Limb (tissue), 2 donors: ENCODE results near the gene HEPHL1.

Source experiments
- DNase-seq, 2 donors: peaks; one replicate each; pipeline ENCODE4 v3.0.0-alpha.2; 2016; ENCODE audit errors: extremely low spot score in 2 of 2

The HEPHL1 gene

DNA sequence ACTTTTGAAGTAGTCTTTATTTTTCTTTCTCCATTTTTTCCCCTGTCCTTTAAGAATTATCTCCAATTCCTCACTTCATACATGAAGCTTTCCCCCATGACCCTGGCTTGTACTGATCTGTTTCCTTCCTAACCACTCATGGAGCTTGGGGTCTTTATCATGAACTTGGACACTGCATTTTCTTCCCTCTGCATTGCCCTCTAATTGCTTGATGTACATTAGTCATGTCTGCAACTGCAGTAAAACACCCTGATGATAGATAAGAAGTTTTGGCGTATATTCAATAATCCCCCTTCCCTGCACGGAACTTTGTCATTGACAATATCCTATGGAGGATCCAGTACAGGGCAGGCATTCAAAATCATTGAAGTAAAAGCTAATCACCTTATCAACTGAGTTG lies 3.4 kb downstream of the HEPHL1 start:
- no peak for DNase-seq

DNA sequence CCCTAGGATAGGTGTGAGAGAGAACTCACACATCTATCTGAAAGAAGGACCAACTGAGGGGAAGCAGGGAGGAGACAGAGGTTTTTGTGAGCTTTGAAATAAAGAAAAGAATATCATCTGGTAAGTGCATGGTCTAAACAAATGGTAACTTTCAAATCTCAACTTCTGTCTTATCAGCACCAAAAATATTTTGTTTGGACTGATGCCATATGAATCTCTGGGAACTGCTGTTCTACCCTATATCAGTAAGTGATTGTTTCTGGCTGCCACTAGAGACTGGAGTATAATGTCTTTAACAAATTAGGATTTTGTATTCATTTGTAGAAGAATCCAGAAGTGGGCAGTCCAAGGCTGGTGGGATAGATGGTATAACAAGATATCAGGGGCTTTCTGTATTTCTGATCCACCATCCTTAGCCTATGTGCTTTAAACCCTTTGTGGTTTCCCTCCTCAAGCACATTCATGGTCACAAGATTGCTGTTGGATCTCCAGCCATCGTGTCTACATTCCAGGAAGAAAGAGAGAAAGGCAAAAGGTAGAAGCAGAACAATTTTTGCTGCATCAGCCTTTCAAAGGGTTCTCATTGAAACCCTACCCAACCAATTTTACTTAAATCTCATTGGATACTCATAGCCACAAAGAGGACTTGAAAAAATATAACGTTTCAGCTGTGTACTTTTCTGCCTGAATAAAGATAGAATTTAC lies 4.7 kb downstream of the HEPHL1 start:
- DNase-seq = no peak

DNA sequence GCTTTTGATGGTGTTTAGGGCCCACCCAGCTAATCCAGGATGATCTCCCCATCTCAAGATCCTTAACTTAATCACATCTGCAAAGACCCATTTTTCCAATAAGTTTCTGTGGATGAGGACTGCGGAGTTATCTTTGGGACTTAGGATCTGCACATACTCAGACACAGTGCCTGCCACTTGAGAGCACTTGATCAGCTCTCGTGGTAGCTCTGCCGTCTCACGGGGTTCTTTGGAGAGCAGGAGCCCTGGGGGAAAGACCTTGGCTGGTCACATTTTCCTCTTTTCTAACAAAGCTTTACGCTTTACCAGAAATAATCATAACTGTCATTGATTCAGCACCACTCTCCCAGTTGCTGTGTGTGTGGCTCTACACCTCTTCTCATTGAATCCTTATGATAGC lies 6.1 kb downstream of the HEPHL1 start:
- DNase-seq = no peak

DNA sequence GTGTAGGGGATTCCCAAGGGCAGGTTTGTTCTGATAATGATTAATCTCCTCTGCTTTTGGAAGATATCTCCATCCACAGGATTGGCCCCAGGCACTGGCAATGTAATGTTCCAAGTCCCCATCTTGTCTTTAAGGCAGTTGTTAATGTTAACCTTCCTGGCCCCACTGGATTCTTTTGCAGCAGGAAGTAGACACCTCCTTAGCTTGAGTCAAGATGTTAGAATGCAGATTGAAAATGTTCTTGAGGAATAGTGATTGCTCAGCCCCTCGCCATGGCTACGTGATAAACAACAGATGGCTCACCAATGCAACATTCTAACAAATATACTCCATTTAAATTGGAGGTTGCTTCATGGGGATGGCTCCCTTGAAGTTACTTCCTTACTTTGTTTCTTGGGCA lies 7.3 kb downstream of the HEPHL1 start:
- DNase-seq = no peak

DNA sequence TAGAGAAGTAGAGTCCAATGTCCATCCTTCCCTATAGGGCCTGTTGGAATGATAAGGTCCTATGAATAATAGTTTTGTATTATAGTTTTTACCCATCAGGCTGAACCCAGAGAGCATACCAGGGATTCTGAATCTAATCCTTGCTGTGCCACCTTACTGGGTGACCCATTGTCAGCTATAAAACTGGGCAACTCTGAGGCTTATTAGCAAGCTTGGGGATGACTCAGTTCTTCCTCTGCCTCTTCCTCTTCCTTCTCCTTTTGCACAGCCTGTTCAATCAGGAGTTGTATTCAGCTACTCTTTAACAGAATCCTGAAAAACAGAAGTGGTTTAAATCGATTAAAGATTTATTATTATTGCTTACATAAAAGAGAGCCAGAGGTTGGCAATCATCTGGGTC lies 8.9 kb downstream of the HEPHL1 start:
- no peak for DNase-seq

DNA sequence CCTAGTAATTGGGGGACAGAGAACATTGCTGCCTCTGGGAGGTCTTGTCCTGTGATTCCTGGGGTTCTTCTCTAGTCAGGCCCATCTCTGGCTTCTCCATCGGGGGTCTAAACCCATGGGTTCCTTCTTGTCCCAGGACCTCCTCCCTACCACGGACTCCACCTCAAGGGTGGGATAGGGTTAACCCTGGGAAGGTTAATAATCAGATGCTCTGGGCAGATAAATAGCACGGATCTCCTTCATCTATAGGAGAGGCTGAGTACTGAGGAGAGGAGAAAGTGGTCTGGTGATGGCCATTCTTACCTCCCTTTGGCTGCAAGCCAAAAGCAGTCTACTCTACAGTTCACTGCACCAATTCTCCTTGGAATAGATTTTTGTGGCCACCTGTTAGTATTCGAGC lies 10.5 kb downstream of the HEPHL1 start:
- DNase-seq = no peak

DNA sequence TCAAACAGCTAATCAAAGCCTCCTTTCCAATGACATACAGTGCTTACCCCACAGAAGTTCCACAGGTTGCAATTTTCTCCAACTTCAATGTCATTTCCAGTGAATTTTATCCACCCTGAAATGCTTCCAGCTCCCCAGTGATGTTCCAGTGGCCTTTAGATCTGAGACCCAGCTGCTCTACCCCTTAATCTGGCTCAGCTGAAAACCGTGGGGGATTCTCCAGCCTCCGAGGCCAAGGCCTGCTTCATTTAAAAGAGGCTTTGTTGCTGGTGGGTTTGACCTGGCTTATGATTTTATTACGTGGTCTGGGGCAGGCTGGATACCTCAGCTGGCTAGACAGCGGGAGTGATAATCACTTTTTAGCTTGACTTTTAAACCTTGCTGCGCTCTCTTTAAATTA lies 10.9 kb downstream of the HEPHL1 start:
- DNase-seq = no peak

DNA sequence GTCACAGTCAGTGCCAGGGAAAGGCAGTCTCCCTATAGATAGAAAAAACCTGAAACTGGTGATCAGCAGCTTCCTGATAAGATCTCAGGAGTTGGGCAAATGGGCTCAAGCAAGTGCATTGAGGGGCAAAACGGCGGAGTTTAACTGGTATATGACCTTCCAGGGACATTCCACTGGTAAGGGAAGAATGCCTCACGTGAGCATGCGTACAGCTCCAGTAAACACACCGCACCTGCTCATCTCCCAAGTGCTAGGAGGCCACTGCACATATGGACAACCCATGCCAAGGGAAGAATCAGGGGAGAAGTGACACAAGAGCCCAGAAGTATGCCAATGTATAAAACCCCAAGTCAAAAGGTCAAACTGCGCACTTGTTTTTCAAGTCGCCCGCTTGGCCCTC lies 11.6 kb downstream of the HEPHL1 start:
- DNase-seq = no peak

DNA sequence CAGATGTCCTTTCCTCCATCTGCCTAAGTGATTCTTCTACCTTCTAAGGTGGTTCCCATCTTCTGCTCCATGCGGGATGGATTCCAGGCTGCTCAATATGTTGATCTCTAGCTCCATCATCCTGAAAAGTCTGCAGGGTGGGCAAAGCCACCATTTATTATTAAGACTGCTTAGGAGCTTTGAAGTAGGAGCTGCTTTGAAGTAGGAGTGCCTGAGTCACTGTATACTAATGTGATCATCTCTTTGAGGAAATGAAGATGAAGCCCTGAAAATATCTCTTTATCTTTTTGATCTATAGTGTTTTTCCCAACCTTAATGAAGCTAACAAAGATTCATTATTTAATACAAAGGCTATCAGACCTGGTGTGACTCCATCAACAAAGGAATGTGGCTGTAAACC lies 13.1 kb downstream of the HEPHL1 start:
- DNase-seq = no peak

DNA sequence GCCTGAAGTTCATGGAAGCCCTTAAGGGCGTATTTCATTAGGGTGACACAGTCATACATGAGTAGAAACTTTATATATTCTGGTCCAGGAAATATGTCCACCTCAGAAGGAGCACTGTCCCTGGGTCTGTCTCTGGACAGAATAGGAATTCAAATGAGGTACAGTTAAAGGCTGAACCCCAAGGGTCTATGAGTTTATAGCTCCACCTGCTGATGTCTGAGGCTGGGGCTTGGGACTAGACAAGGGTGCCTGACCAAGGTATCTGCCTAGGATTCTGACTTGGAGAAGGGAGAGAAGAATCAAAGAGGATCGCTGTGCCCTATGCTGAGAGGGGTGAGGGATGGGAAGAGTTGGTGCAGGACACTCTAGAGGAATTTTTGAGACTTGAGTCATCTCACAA lies 14.9 kb downstream of the HEPHL1 start:
- no peak for DNase-seq

DNA sequence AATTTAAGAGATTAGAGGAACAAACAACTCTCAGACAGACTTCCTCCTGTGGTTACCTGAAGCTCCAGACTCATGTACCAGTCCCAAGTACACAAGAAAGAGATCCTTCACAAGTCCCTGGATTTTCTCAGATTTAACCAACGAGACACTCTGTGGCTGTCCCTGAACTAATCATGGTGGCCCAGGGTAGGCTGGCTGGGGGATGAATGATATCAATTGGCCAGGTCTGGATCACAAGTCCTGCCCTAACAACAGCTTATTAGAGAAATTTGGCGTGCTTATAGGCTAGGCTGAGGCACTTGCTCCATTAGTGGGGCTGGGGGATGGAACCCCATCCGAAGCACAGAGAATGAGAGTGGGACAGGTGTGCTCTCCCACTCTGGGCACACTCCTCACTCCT lies 22.1 kb downstream of the HEPHL1 start:
- no peak for DNase-seq

DNA sequence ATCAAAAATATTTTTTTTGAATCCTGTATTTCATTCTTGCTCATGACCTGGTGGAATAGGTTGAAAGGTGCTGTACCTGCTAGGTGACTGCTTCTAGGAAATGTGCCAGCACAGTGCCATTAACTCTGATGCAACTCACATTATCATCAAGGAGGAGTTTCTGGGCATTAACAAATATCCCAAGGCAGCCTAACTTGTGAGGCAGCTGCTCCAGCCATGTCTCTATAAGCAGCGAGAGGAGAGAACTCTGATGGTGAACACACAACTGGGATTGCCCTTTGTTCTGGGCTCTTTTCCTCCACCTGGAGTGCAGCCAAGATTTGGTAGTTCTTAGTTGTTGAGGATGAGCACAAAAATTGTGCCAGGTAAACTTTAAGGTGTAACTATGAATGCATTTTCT lies 25.6 kb downstream of the HEPHL1 start:
- no peak for DNase-seq

DNA sequence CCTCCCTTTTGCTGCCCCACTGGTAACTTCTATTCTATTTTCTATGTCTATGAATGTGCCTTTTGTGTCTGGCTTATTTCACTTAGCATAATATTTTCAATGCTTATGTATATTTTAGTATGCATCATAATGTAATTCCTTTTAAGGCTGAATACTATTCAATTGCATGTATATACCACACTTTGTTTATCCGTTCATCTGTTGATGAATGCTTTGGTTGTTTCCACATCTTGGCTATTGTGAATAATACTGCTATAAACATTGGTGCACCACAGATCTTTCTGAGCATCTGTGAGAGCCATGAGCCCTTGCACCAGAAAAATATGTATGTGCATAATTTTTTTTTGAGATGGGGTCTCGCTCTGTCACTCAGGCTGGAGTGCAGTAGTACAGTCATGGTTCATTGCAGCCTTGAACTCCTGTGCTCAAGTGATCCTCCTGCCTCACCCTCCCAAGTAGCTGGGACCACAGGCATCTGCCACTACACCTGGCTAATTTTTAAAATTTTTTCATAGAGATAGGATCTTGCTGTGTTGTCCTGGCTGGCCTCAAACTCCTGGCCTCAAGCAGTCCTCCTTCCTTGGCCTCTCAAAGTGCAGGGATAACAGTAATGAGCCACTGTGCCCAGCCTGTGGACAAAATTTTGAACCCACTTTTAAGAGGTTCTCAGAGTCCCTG lies 27.0 kb downstream of the HEPHL1 start:
- DNase-seq = no peak

DNA sequence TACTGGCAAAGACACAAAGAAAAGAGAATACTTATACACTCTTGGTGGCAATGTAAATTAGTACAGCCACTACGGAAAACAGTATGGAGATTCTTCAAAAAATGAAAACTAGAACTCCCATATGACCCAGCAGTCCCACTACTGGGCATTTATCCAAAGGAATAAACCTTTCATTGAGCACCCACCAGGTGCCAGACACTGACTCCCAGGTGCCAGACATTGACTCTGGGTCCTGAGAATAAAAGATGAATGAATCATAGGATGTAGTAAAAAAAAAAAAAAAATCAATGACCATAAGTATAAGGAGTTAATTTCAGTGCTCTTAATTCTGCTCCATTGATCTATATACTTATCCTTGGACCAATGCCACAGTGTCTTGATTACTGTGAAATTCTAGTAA lies 28.2 kb downstream of the HEPHL1 start:
- DNase-seq = no peak

DNA sequence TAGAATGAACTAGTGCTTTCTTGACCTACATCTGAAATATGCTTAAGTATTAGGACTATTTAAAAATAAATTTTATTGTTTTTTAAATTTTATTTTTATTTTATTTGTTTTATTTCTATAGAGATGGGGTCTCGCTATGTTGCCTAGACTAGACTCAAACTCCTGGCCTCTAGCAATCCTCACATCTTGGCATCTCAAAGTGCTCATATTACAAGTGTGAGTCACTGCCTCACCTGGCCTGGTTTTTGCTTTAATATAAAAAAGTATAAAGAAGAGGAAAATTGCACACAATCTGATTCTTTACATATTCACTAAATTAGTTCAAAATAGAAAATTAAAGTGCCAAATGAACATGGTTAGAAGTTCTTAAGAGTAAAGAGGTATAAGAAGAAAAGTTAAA lies 37.5 kb downstream of the HEPHL1 start:
- DNase-seq = no peak

DNA sequence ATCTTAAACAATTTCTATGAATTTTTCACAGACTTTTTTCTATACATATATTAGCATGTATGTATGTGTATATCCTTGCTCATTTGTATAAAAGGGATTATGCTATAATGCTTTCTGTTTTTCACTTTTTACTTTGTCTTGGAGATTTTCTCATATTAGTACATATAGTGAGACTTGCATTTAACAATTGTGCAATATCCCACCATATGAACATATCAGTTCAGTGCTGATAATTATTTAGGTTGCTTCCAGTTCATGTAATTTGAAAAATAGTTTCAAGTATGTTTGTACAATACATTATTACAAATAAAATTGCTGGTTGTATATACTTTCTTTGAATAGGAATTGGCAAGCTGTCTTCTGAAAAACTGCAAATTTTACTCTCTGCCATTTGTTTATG lies 37.9 kb downstream of the HEPHL1 start:
- no peak for DNase-seq

DNA sequence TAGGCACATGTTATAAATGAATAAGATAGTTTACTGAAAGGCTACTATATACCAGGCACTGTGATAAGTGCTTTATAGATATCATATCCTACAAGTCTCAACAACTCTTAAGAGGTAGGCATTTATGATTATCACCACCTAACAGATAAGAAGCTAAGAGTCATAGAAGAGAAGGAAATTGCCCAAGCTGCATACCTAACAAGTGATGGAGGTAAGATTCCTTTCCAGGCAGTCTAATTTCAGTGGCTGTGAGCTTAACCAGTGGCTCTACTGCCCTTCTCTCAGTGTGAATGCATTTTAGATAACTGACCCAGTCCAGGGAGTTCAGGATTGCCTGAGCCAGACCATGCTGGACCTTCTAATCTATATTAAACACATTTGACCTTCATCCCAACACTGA lies 39.2 kb downstream of the HEPHL1 start:
- no peak for DNase-seq

DNA sequence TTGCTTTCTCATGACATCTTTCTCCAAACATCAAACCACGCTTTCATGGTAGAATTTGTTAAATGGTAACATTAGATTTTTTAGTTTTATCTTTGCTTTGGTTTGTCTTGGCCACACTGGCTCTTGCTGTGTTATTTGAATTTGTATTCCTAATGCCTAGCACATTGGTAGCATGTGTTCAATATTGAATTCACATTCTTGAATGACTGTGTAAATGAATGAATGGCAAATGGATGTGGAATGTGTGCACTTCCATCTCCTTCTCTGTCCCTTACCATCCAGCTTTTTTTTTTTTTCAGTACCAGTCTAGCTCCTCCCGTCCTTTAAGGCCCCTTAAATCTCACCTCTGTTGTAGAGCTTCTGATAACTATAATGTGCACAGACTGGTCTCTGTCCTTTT lies 41.2 kb downstream of the HEPHL1 start:
- DNase-seq = no peak

DNA sequence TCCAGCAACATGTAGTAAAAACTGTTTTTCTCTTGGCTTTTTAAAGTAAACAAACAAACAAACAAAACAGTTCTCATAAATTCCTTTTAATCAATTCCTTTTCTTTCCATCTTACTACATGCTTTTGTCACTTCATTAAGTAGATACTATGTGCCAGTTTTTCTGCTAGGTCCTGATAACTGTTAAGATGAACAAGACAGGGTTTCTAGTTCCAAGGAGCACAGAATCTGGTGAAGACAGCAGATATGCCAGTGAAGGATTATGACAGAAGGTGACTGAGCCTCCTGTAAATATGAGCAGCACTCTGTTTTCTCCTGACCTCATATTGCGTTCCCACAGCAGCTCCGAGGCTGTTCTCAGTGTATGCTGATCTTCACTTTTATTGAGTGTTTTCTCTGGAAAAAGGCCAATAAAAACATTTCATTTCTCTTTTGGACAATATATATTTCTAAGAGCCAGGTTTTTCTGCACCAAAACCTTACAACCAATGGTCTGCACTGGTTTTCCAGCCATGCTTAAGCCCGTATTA lies 45.8 kb downstream of the HEPHL1 start:
- DNase-seq = no peak

DNA sequence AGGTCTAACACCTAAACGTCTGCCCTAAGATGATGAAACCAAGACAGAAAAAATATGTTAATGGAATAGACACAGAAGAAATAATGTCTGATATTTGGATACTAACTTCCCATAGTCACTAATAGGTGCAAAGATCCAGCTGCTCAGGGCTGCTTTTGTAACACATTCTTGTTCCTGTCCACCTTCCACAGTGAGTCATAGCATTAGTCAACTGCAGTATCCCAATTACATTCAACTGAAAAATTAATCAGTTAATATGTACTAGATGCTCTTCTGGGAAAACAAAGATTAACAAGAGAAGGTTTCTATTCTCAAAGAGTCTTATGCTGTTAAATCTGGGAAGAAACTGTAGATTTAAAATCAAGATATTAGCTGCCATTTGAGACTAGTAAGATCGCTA lies 47.6 kb downstream of the HEPHL1 start:
- DNase-seq = no peak

DNA sequence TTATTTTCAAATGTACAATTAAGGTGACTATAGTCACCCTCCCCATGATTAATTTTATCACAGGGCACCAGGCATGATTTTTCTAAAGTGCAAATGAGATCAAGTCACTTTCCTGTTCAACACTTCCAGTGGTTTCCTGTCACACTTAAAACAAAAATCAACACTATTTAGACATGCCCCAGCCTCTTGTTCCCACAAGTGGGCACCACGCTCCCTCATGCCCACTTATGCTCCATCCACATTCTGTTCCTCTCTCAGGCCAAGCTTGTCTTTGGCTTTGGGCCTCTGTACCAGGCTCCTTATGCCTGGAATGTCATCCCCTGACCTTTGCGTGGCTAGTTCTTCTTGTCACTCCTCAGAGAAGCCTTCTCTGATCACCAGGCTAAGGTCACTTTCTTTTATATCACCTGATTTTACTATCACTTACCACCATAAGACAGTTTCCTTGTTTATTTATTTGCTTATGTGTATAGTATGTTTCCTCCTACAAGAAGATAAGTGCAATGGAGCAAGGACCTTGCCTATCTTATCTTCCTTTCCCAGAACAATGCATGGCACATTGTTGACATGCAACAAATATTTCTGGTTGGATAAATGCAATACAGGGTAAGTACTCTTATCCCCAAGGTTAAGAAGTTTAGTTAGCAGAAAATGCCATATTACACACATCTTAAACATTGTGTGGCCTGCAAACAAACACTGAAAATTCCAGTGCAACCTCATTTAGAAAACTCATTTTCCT lies 56.6 kb downstream of the HEPHL1 start:
- DNase-seq = no peak

DNA sequence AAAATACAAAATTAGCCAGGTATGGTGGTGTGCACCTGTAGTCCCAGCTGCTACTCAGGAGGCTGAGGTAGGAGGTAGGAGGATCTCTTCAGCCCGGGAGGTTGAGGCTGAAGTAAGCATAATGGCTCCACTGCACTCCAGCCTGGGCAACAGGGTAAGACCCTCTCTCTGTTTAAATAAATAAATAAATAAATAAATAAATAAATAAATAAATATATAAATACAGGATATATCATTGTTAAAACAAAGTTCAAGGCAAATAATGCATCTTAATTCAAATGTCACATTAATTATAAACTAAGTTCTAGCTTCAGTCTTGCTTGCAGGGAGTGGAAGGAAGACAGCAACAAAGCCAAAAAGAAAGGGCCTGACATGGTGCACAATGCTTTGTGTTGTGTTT lies 63.0 kb downstream of the HEPHL1 start:
- no peak for DNase-seq

DNA sequence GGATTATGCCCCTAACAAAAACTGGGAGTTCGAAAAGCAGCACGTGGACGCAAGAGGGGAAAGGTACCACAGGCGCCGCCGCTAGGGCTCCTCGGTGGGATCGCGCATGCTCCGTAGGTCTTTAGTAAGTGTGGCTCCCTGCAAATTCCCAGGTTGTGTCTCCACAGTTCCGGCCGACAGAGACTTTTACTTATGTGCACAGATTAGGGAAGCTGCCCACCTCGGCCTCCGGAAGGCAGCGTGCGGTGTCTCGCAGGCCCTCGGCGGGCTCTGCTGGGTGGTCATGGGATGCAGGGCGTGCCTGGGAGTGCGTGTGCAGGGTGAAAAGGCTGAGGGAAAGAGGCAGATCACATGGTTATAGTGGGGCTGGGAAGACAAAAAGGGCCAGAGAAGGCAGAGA lies 67.8 kb downstream of the HEPHL1 start:
- no peak for DNase-seq
